Gastrocnemius medialis (tissue), 4 donors: ENCODE data around the gene PKNOX2. TPM values are rescaled to one million over a fixed set of nuclear protein-coding genes. Genes with fewer than 3 reads are reported as not detected.

Source experiments
- ATAC-seq, 2 donors: fragments of 150-250 bp; one replicate each; pipeline ENCODE4 v1.9.1; 2016
- DNase-seq, 2 donors: peaks; one replicate each; pipeline ENCODE4 v3.0.0-alpha.2; 2019
- H3K27ac ChIP-seq, 4 donors: fragments of 200-600 bp; sonication (generic); 1 replicate in 1 of 4; 2 replicates in 3 of 4; pipeline ENCODE4 v1.5.1; 2016 to 2018; ENCODE audit warnings: mild to moderate bottlenecking in 2 of 4, moderate library complexity in 1 of 4
- H3K27me3 ChIP-seq, 3 donors: fragments of 200-600 bp; sonication (generic) in 2 of 3; 1 replicate in 1 of 3; 2 replicates in 2 of 3; pipeline versions ENCODE4 v1.5.1 to v1.6.0; 2016 to 2019; ENCODE audit warnings: mild to moderate bottlenecking in 1 of 3, moderate library complexity in 1 of 3
- H3K36me3 ChIP-seq, 2 donors: fragments of 200-600 bp; sonication (generic) in 1 of 2; one replicate each; pipeline ENCODE4 v1.5.1; 2017 to 2018
- H3K4me1 ChIP-seq, 2 donors: fragments of 200-600 bp; sonication (generic) in 1 of 2; one replicate each; pipeline ENCODE4 v1.5.1; 2016 to 2017; ENCODE audit warnings: mild to moderate bottlenecking in 2 of 2
- H3K4me3 ChIP-seq, 4 donors: fragments of 200-600 bp; sonication (generic) in 3 of 4; 1 replicate in 1 of 4; 2 replicates in 3 of 4; pipeline ENCODE4 v1.5.1; 2016 to 2019; ENCODE audit warnings: mild to moderate bottlenecking in 2 of 4
- H3K9me3 ChIP-seq, 3 donors: fragments of 200-600 bp; sonication (generic) in 2 of 3; 1 replicate in 1 of 3; 2 replicates in 2 of 3; pipeline ENCODE4 v1.5.1; 2016 to 2019
- POLR2A ChIP-seq, 2 donors: fragments of 450-650 bp; IDR thresholded peaks; one replicate each; pipeline ENCODE4 v1.6.1; 2017; ENCODE audit warnings: antibody characterized with exemption in 2 of 2, mild to moderate bottlenecking in 2 of 2, moderate library complexity in 2 of 2
- in situ Hi-C, 4 donors: fragments of 200-750 bp; cut with MboI; loops; one replicate each; pipeline versions ENCODE4 v1.15.0 to v1.8.0; 2017; ENCODE audit warnings: low sequenced_read_pairs in 4 of 4
- intact Hi-C: fragments of 100-400 bp; cut with DNase I; formaldehyde crosslinking; loops from one replicate; pipeline ENCODE4 v1.15.1; 2023; ENCODE audit warnings: low total_unique reads
- total RNA-seq, 4 donors: library from RNA; depleted of rRNA; stranded (reverse); fragments of >200 nt; gene quantifications; one replicate each; pipeline versions ENCODE4 v1.1.0 to v1.2.3, GENCODE V29; 2016
- TF ChIP-seq, protein P1 (sequence below), 5 experiments: fragments of 450-650 bp in 3 of 5; fragments of 200-600 bp in 2 of 5; sonication (generic) in 2 of 5; IDR thresholded peaks in 4 of 5; conservative IDR thresholded peaks in 1 of 5; 1 replicate in 4 of 5; 2 replicates in 1 of 5; pipeline ENCODE4 v1.5.1; 2016 to 2019; ENCODE audit warnings: antibody characterized with exemption in 5 of 5, mild to moderate bottlenecking in 3 of 5, moderate library complexity in 3 of 5

PKNOX2 gene
- total RNA-seq, 4 donors from 2014 or later, result 3.7 to 11.7 (median 6.0) TPM

GRCh38 chr11:125155100-125155444 is 9.5 kb upstream of the PKNOX2 start:
- TF ChIP-seq, protein P1, sequence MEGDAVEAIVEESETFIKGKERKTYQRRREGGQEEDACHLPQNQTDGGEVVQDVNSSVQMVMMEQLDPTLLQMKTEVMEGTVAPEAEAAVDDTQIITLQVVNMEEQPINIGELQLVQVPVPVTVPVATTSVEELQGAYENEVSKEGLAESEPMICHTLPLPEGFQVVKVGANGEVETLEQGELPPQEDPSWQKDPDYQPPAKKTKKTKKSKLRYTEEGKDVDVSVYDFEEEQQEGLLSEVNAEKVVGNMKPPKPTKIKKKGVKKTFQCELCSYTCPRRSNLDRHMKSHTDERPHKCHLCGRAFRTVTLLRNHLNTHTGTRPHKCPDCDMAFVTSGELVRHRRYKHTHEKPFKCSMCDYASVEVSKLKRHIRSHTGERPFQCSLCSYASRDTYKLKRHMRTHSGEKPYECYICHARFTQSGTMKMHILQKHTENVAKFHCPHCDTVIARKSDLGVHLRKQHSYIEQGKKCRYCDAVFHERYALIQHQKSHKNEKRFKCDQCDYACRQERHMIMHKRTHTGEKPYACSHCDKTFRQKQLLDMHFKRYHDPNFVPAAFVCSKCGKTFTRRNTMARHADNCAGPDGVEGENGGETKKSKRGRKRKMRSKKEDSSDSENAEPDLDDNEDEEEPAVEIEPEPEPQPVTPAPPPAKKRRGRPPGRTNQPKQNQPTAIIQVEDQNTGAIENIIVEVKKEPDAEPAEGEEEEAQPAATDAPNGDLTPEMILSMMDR (IDR thresholded peaks at IDR 0.05 in 4 of 5, conservative IDR thresholded peaks at IDR 0.05 in 1 of 5), result no peak
- TF ChIP-seq POLR2A (IDR thresholded peaks at IDR 0.05), result no peak
- no peaks in the 10 kb centered on the region for H3K9me3 ChIP-seq
- no peaks in the 10 kb centered on the region for H3K27me3 ChIP-seq
- no peaks in the 10 kb centered on the region for H3K4me1 ChIP-seq
- ATAC-seq (no peak), DNase-seq (no peak)
- intact Hi-C loops, result no loop called here
- no peak overlapping the region for H3K27ac ChIP-seq
- H3K4me3 ChIP-seq, result no peak overlapping the region
- in situ Hi-C loops, result no loop called here
- H3K36me3 ChIP-seq, result no peaks in the 10 kb centered on the region

DNA sequence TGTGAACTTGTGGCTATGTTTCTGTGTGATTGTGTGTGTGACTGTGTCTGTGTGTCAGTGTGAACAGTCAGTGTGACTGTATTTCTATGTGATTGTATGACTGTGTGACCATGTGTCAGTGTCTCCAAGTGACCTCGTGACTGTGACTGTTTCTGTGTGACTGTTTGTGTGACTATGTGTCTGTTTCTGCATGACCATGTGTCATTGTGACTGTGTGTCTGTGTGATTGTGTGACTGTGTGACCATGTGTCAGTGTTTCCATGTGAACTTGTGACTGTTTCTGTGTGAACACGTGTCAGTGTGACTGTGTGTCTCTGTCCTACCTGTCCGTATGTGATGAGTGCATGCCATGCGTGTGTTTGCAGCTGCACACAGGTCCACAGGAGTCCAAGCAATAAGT is 8.8 kb upstream of the PKNOX2 start:
- no peak overlapping the region for H3K27ac ChIP-seq
- H3K36me3 ChIP-seq, result no peaks in the 10 kb centered on the region
- H3K4me1 ChIP-seq, result no peaks in the 10 kb centered on the region
- DNase-seq, result no peak
- no peak overlapping the region for H3K4me3 ChIP-seq
- H3K27me3 ChIP-seq, result no peaks in the 10 kb centered on the region
- intact Hi-C loops, result no loop called here
- H3K9me3 ChIP-seq, result no peaks in the 10 kb centered on the region
- in situ Hi-C loops, result no loop called here
- TF ChIP-seq, protein P1 (IDR thresholded peaks at IDR 0.05 in 4 of 5, conservative IDR thresholded peaks at IDR 0.05 in 1 of 5), result no peak
- no peak for TF ChIP-seq POLR2A (IDR thresholded peaks at IDR 0.05)
- ATAC-seq, result no peak

- no peaks in the 10 kb centered on the region for H3K9me3 ChIP-seq
- H3K4me1 ChIP-seq, result no peaks in the 10 kb centered on the region
- H3K36me3 ChIP-seq, result no peaks in the 10 kb centered on the region
- in situ Hi-C loops (no loop called here), intact Hi-C loops (no loop called here)
- H3K27ac ChIP-seq, result no peak overlapping the region
- H3K4me3 ChIP-seq, result no peak overlapping the region
- no peak for ATAC-seq
- H3K27me3 ChIP-seq, result no peaks in the 10 kb centered on the region
- DNase-seq, result no peak
- TF ChIP-seq, protein P1 (IDR thresholded peaks at IDR 0.05 in 4 of 5, conservative IDR thresholded peaks at IDR 0.05 in 1 of 5), result no peak
- no peak for TF ChIP-seq POLR2A (IDR thresholded peaks at IDR 0.05)
Observed at GRCh38 chr11:125156346-125157117, 8.0 kb upstream of the PKNOX2 start.

DNA sequence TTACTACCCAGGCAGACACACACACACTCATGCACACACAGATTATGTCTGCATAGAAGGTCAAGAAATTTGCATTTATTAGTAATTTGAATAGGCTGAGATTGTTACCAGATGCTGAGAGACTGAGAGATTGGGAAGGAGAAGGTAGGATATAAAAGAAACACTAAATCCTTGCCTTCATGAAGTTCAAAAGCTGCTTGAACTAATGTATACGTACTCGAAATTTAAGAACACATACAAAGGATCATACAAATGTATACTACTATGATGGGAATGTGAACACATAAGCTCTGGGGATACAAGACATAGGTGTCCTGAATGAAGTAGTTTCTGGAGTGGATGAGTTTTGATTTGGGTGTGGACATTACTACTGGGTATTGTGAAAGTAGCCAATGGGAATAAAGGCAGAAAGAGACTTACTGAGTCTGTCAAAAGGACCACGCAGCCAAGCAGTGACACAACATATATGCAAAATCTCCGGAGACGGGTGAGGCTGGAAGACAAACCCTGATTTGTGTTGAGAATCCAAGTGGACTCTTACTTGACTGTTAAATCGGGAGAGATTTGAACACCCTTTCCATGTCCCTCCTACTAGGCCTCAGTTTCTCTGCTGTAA is 7.3 kb upstream of the PKNOX2 start:
- TF ChIP-seq POLR2A (IDR thresholded peaks at IDR 0.05), result no peak
- TF ChIP-seq, protein P1 (IDR thresholded peaks at IDR 0.05 in 4 of 5, conservative IDR thresholded peaks at IDR 0.05 in 1 of 5), result no peak
- DNase-seq (no peak), ATAC-seq (no peak)
- Histone ChIP-seq H3K9me3 (no peaks in the 10 kb centered on the region), H3K4me1 (no peaks in the 10 kb centered on the region), H3K4me3 (no peak overlapping the region), H3K27me3 (no peaks in the 10 kb centered on the region), H3K27ac (no peak overlapping the region), H3K36me3 (no peaks in the 10 kb centered on the region)
- in situ Hi-C loops, result no loop called here
- intact Hi-C loops, result no loop called here
